Sigmoid colon (tissue), 4 donors: Measurements from ENCODE around the gene CPNE9.

Source experiments
- POLR2A ChIP-seq, 2 donors: fragments of 450-650 bp; IDR thresholded peaks; one replicate each; pipeline ENCODE4 v1.6.1; 2016; ENCODE audit warnings: antibody characterized with exemption in 2 of 2, mild to moderate bottlenecking in 2 of 2, moderate library complexity in 2 of 2
- POLR2AphosphoS5 ChIP-seq, 4 donors: sonication (generic); formaldehyde crosslinking; IDR thresholded peaks; one replicate each; pipeline ENCODE4 v1.6.1; 2017; ENCODE audit warnings: antibody characterized with exemption in 4 of 4
- TF ChIP-seq, protein P1 (sequence below), 4 experiments: fragments of 450-650 bp in 3 of 4; fragments of 200-600 bp in 1 of 4; IDR thresholded peaks; one replicate each; pipeline ENCODE4 v1.5.1; 2016 to 2019; ENCODE audit warnings: antibody characterized with exemption in 4 of 4, mild to moderate bottlenecking in 3 of 4, moderate library complexity in 2 of 4

DNA sequence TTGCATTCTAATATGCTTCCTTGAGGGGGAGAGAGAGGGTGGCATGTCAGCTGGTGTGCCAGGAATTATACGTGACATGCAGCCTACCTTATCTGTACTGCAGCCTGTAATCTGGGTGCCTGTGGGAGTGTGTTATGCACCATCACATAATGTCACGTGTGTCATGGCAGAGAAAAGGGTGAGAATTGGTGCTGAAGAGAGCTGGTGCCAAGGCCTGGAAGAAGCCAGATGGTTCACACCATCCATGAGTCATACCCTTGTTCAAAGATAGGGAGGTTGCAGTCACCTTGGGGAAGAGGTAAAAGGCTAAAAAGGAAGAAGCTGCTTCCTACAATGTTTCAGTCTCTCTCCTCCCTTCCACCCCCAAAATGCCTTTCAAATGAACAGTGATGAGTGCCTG is 33.2 kb downstream of the CPNE9 start:
- TF ChIP-seq POLR2AphosphoS5 (IDR thresholded peaks at IDR 0.05) (no peak), POLR2A (IDR thresholded peaks at IDR 0.05) (no peak)
- TF ChIP-seq, protein P1, sequence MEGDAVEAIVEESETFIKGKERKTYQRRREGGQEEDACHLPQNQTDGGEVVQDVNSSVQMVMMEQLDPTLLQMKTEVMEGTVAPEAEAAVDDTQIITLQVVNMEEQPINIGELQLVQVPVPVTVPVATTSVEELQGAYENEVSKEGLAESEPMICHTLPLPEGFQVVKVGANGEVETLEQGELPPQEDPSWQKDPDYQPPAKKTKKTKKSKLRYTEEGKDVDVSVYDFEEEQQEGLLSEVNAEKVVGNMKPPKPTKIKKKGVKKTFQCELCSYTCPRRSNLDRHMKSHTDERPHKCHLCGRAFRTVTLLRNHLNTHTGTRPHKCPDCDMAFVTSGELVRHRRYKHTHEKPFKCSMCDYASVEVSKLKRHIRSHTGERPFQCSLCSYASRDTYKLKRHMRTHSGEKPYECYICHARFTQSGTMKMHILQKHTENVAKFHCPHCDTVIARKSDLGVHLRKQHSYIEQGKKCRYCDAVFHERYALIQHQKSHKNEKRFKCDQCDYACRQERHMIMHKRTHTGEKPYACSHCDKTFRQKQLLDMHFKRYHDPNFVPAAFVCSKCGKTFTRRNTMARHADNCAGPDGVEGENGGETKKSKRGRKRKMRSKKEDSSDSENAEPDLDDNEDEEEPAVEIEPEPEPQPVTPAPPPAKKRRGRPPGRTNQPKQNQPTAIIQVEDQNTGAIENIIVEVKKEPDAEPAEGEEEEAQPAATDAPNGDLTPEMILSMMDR (IDR thresholded peaks at IDR 0.05) = no peak
